ENCODE measurements around the gene CFI. TPM values are rescaled to one million over a fixed set of nuclear protein-coding genes. Genes with fewer than 3 reads are reported as not detected.
A peak's percentile ranks its signal among the peaks of the same experiment; 100 is the strongest.

Gene CFI
- total and polyA plus RNA-seq, 9 of the 15 experiments (the other 6 are each of a cell fraction or from before 2014, with no cell fraction given), result 0.30 to 8.4 (median 0.95) TPM

- TF ChIP-seq CBFA2T2 (conservative IDR thresholded peaks at IDR 0.05) (no peak), ZNF24 (IDR thresholded peaks at IDR 0.05) (0 out of 2 replicates have a peak, but pooled peaks have one; percentile 46), E2F4 (CRISPR knock-in tag; IDR thresholded peaks at IDR 0.05; ENCODE audit: low read depth) (no peak), SNRNP70 (optimal IDR thresholded peaks at IDR 0.05; ENCODE audit: low read depth, low read length) (no peak), KDM1A (IDR thresholded peaks at IDR 0.05) (no peak), FOXP4 (CRISPR knock-in tag; IDR thresholded peaks at IDR 0.05; ENCODE audit: borderline replicate concordance) (no peak), CEBPZ (IDR thresholded peaks at IDR 0.05; ENCODE audit: borderline replicate concordance, low read depth, low read length) (no peak), GABPB1 (CRISPR knock-in tag; IDR thresholded peaks at IDR 0.05) (peak; percentile 93), PML (IDR thresholded peaks at IDR 0.05; ENCODE audit: low read length) (peak; percentile 85), LEF1 (IDR thresholded peaks at IDR 0.05) (no peak; the same call in 1 of the 2 replicates), MCM2 (IDR thresholded peaks at IDR 0.05; ENCODE audit: low read depth) (no peak), ARHGAP35 (IDR thresholded peaks at IDR 0.05; ENCODE audit: partially characterized antibody) (no peak), HDAC3 (IDR thresholded peaks at IDR 0.05; ENCODE audit: borderline replicate concordance, partially characterized antibody) (no peak), TAF7 (tag; IDR thresholded peaks at IDR 0.05) (peak; percentile 51; the same call in 1 of the 2 replicates), CSDE1 (IDR thresholded peaks at IDR 0.05) (peak in 1 of 2 experiments; percentile 73; a peak in 1 of 4 replicates), KAT2B (IDR thresholded peaks at IDR 0.05; ENCODE audit: low read depth, low read length) (no peak), MNT (conservative IDR thresholded peaks at IDR 0.05) (peak; percentile 99), RNF2 (IDR thresholded peaks at IDR 0.05) (peak; percentile 61; the same call in 1 of the 2 replicates), ZNF282 (CRISPR knock-in tag; IDR thresholded peaks at IDR 0.05) (no peak), HEY1 (CRISPR knock-in tag; IDR thresholded peaks at IDR 0.05; ENCODE audit: borderline replicate concordance) (no peak)
Measured at GRCh38 chr4:109815151-109816081, 13.6 kb upstream of the CFI start, which contains the start of gene GAR1 (continued).

Data from K562 (cell line).